Activated T-helper 2 cell treated with anti-CD3 and anti-CD28 coated beads, Interferon-gamma antibody, Interleukin-2, Interleukin-4, amounts not matched to agents 10 μg/mL and 5 μg/mL and 100 μg/mL, durations not matched to agents 14 hours and 24 hours and 36 hours (primary cell): Measurements from ENCODE around the gene GRM7. TPM values are rescaled to one million over a fixed set of nuclear protein-coding genes. Genes with fewer than 3 reads are reported as not detected.

ENCODE experiments used
- DNase-seq: peaks from one replicate; pipeline ENCODE4 v3.0.0; 2021; ENCODE audit warnings: low spot score
- H3K27ac Mint-ChIP-seq: one replicate; pipeline ENCODE4 v1.8.0; 2021; ENCODE audit warnings: mixed read lengths
- H3K27me3 Mint-ChIP-seq: one replicate; pipeline ENCODE4 v1.8.0; 2021; ENCODE audit warnings: low read depth, mixed read lengths
- H3K36me3 Mint-ChIP-seq: one replicate; pipeline ENCODE4 v1.8.0; 2021; ENCODE audit warnings: low read depth, mixed read lengths
- H3K4me1 Mint-ChIP-seq: one replicate; pipeline ENCODE4 v1.8.0; 2021; ENCODE audit warnings: low read depth, mixed read lengths
- H3K4me3 Mint-ChIP-seq: one replicate; pipeline ENCODE4 v1.8.0; 2021; ENCODE audit warnings: low read depth, mild to moderate bottlenecking, moderate library complexity, mixed read lengths
- H3K9me3 Mint-ChIP-seq: one replicate; pipeline ENCODE4 v1.8.0; 2021; ENCODE audit warnings: mixed read lengths
- intact Hi-C: fragments of 100-400 bp; cut with micrococcal nuclease; formaldehyde crosslinking; loops from one replicate; pipeline ENCODE4 v1.15.1; 2023
- total RNA-seq: library from RNA; stranded (reverse); gene quantifications from 2 replicates; pipeline ENCODE4 v1.2.3, GENCODE V29; 2022

Gene GRM7
- total RNA-seq, 1 donor from 2014 or later = not detected

DNA sequence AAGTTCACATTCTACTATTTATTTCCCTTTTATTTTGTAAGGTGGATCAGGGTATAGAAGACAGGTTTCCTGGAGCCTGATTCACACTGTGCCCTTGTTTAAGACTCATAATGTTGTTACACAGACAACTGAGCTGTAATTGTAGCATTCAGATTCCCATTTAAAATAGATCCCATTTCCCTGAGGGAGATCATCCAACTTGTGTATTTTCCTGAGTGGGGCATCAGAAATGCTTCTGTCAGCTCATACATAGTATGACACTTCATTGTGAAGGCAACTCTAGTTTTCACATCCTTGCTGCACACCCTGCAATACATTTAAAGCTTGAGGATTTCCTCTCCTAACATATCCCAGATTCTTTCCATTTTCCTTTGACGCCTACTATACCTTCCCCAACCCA is 659.7 kb downstream of the GRM7 start:
- H3K36me3 Mint-ChIP-seq = no peaks in the 10 kb centered on the region
- no peak overlapping the region for H3K4me3 Mint-ChIP-seq
- peaks cover 7% of the 10 kb centered on the region for H3K9me3 Mint-ChIP-seq
- no peak for DNase-seq
- H3K27ac Mint-ChIP-seq = no peak overlapping the region
- H3K27me3 Mint-ChIP-seq = no peaks in the 10 kb centered on the region
- H3K4me1 Mint-ChIP-seq = no peaks in the 10 kb centered on the region
- intact Hi-C loops = no loop called here

DNA sequence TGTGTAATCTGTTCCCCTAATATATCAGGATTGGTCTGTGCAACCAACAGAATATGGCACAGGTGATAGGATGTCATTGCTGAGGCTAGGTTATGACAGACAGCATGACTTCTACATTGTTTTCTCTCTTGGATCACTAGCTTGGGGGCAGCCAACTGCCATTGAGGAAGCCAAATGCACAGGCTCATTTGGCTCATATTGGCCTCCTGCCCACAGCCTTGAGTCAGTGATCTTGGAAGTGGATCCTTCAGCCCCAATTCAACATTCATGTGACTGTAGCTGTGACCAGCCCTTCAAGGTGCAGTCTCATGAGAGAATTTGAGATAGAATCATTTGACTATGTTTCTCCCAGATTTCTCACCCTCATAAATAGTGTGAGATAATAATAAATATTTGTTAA is 675.6 kb downstream of the GRM7 start:
- Mint-ChIP-seq H3K4me1 (no peaks in the 10 kb centered on the region), H3K27me3 (no peaks in the 10 kb centered on the region), H3K36me3 (no peaks in the 10 kb centered on the region), H3K4me3 (no peak overlapping the region), H3K9me3 (no peaks in the 10 kb centered on the region), H3K27ac (no peak overlapping the region)
- intact Hi-C loops = no loop called here
- no peak for DNase-seq

DNA sequence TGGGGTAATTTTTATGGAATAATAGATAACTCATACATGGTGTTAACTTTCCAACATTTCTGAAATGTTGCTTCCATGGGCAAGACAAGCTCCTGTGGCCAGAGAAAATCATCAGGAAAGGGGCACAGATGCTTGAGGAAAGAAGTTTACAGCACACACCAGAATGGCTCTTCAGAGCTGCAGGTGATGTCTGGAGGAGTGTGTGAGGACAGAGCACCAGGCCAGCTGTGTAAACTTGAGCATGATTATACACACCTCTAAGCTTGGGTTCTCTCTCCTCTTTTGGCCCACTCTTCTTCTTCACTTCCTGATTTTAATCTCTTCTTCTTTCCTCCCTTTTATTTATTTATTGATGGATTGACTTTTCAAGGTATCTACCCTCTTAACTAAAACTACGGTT is 676.0 kb downstream of the GRM7 start:
- intact Hi-C loops = no loop called here
- Mint-ChIP-seq H3K27ac (no peak overlapping the region), H3K4me1 (no peaks in the 10 kb centered on the region), H3K27me3 (no peaks in the 10 kb centered on the region), H3K36me3 (no peaks in the 10 kb centered on the region), H3K9me3 (no peaks in the 10 kb centered on the region), H3K4me3 (no peak overlapping the region)
- no peak for DNase-seq

DNA sequence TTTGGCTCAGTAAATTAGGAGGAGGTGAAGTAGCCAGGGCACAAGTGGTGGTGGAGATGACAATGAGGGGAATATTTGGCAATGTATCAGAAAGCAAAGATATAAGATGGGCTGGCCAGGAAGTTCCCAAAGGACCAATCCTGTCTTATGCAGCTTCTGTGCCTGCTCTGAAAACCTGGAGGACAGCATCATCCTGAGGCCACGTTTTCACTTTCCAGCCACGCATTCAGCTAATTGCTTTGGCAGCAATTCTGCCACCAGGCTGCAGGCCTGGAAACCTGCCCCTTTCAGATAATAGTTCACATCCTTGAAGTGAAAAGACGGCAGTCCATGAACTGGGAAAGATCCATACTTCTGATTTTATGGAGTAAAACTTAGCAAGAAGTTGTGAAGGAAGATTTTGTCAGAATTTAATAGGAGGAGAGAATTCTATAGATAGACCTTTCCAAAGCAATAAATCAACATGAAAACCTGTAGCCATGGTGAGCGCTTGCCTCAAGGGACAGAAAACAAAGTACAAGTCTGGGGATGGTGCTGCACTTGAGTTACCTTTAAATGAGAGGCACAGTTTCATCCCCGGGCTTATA is 682.5 kb downstream of the GRM7 start:
- Mint-ChIP-seq H3K9me3 (peaks cover 5% of the 10 kb centered on the region), H3K27ac (no peak overlapping the region), H3K4me3 (no peak overlapping the region), H3K36me3 (no peaks in the 10 kb centered on the region), H3K27me3 (no peaks in the 10 kb centered on the region), H3K4me1 (no peaks in the 10 kb centered on the region)
- intact Hi-C loops = no loop called here
- DNase-seq = no peak

DNA sequence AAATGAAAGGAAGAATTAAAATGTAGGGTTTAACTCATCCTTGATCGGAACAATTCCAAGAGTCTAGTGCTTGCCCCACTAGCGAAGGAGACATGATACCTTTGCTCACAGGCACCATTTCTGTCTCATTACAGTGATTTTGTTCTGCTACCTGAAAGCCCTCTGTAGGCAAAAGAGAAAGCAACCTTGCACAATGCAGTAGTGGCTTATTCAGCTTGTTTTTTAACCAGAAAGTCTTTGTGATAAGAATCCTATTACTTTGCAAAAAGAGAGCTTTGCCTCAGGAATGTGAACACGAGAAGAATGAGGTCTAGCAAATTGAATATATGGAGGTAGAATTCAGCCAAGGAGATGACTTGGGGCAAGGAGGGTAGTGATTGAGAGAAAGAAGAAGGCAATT is 684.4 kb downstream of the GRM7 start:
- H3K9me3 Mint-ChIP-seq = peaks cover 5% of the 10 kb centered on the region
- H3K4me3 Mint-ChIP-seq = no peak overlapping the region
- H3K4me1 Mint-ChIP-seq = no peaks in the 10 kb centered on the region
- no peak for DNase-seq
- H3K27ac Mint-ChIP-seq = no peak overlapping the region
- no peaks in the 10 kb centered on the region for H3K36me3 Mint-ChIP-seq
- intact Hi-C loops = no loop called here
- H3K27me3 Mint-ChIP-seq = no peaks in the 10 kb centered on the region

DNA sequence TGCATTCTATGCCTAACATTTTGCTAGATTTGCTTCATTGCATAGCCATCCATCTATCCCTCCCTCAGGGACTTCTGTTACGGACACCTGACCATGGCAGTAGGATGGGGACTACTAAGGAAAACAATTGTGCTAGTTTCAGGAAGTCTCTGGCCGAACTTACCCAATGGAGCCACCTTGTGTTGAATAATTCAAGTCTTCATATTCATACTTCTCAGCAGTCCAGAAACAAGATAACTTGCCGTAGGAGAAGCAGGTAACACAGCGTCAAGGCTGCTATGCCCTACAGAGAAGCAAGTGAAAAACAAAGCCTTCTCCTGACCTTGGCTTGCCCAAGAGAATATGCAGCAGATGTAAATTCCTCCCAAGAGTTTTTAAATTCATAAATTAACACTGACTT is 685.3 kb downstream of the GRM7 start:
- H3K27me3 Mint-ChIP-seq = no peaks in the 10 kb centered on the region
- H3K4me3 Mint-ChIP-seq = no peak overlapping the region
- H3K4me1 Mint-ChIP-seq = no peaks in the 10 kb centered on the region
- intact Hi-C loops = no loop called here
- peaks cover 5% of the 10 kb centered on the region for H3K9me3 Mint-ChIP-seq
- no peaks in the 10 kb centered on the region for H3K36me3 Mint-ChIP-seq
- no peak overlapping the region for H3K27ac Mint-ChIP-seq
- DNase-seq = no peak

DNA sequence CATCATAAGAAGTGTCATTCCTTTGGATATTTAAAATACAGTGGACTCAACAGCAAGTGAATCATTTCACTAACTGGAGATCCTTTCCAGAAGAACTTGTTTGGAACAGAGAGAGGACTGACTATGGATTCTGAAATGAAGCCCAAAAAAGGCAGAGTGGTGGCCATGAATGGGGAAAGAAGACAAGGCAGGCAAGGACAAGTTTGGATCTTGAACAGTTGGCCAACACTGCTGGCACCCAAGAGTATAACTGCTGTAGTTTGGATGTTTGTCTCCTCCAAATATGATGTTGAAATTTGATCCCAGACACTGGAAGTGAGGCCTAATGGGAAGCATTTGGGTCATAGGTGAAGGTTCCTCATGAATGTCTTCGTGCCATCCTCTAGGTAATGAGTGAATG is 686.9 kb downstream of the GRM7 start:
- no peak for DNase-seq
- H3K27ac Mint-ChIP-seq = no peak overlapping the region
- intact Hi-C loops = no loop called here
- no peaks in the 10 kb centered on the region for H3K4me1 Mint-ChIP-seq
- peaks cover 16% of the 10 kb centered on the region for H3K9me3 Mint-ChIP-seq
- H3K27me3 Mint-ChIP-seq = no peaks in the 10 kb centered on the region
- no peaks in the 10 kb centered on the region for H3K36me3 Mint-ChIP-seq
- no peak overlapping the region for H3K4me3 Mint-ChIP-seq

DNA sequence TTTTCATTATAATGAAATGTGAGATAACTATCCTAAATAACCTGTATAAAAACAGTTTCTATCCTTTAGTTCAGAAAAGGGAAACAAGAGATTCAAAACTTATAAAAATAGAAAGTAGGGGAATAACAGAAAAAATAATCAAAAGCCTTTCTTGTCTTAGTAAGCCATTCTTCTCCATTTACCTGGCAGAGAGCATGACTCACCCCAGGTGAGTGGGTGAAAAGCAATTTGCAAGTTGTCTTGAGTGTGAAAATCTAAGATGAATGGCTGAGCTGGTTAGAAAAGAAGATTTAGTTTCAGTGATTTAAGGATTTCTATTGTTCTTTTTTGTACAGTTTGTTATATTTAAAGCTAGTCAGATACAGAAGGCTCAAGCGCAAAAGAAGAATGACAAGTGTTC is 702.0 kb downstream of the GRM7 start:
- no peaks in the 10 kb centered on the region for H3K27me3 Mint-ChIP-seq
- DNase-seq = no peak
- intact Hi-C loops = no loop called here
- H3K4me1 Mint-ChIP-seq = no peaks in the 10 kb centered on the region
- H3K9me3 Mint-ChIP-seq = peaks cover 2% of the 10 kb centered on the region
- H3K36me3 Mint-ChIP-seq = no peaks in the 10 kb centered on the region
- H3K27ac Mint-ChIP-seq = no peak overlapping the region
- no peak overlapping the region for H3K4me3 Mint-ChIP-seq

DNA sequence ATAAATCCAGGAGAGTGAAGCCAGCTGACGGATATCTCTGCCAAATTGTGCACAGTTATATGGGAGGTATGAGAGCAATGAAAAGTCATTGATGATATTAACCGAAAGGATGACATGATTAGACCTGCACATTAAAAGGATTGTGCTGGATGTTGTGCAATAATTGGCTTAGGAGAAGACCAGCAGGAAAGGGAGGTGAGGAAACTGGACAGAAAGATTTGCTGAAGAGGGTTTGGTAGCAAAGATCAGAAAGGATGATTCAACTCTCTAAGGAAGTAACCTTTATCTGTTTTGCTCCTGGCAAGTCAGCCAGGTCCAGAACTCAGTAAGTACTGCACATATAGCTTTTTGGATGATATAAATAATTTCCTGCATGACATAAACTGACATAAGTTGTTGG is 704.7 kb downstream of the GRM7 start:
- Mint-ChIP-seq H3K9me3 (peaks cover 12% of the 10 kb centered on the region), H3K4me3 (no peak overlapping the region), H3K27ac (no peak overlapping the region), H3K4me1 (no peaks in the 10 kb centered on the region), H3K36me3 (no peaks in the 10 kb centered on the region), H3K27me3 (no peaks in the 10 kb centered on the region)
- intact Hi-C loops = no loop called here
- DNase-seq = no peak

DNA sequence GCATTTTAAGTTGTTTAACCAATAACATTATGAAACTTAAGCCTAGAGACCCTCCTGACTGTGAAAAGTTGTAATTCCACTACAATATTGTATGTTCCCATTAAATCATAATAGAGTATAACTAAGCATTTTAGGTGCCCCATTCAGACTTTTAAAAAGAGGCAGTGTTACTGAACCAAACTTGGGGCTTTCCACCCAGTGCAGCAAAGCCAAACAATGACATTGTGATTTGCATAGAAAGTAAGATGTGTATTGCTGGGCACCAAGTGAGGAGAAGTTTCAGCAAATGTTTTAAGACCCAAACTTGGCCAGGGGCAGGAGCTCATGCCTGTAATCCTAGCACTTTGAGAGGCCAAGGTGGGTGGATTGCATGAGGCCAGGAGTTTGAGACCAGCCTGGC is 706.2 kb downstream of the GRM7 start:
- Mint-ChIP-seq H3K36me3 (no peaks in the 10 kb centered on the region), H3K27me3 (no peaks in the 10 kb centered on the region), H3K4me1 (no peaks in the 10 kb centered on the region), H3K27ac (no peak overlapping the region), H3K9me3 (peaks cover 12% of the 10 kb centered on the region), H3K4me3 (no peak overlapping the region)
- intact Hi-C loops = no loop called here
- DNase-seq = no peak

DNA sequence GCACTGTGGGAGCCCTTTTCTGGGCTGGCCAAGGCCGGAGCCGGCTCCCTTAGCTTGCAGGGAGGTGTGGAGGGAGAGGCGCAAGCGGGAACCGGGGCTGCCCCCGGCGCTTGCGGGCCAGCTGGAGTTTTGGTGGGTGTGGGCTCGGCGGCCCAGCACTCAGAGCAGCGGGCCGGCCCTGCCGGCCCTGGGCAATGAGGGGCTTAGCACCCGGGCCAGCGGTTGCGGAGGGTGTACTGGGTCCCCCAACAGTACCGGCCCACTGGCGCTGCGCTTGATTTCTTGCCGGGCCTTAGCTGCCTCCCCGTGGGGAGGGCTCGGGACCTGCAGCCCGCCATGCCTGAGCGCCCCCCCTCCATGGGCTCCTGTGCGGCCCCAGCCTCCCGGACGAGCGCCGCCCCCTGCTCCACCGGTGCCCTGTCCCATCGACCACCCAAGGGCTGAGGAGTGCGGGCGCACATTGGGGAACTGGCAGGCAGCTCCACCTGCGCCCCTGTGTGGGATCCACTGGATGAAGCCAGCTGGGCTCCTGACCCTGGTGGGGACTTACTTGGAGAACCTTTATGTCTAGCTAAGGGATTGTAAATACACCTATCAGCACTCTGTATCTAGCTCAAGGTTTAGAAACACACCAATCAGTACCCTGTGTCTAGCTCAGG is 707.7 kb downstream of the GRM7 start:
- Mint-ChIP-seq H3K4me3 (no peak overlapping the region), H3K4me1 (no peaks in the 10 kb centered on the region)
- intact Hi-C loops = no loop called here

DNA sequence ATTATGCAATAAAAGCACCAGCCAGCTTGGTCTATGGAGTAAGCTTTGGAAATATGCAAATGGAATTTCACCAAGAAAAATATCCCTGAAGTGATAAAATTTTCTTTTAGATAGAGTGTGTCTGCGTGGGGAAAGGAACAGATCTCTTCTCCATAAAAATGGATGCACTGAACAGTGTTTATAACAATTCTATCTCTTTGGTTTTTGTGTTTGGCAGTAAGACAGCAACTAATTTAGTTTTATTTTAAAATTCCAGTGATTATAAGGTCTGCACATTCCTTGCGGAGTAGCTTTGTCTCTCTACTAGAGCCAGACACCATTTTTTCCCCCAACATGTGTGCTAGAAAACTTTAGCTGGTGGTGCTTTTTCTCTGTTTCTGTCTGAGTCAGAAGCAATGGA is 712.4 kb downstream of the GRM7 start:
- H3K4me1 Mint-ChIP-seq = no peaks in the 10 kb centered on the region
- intact Hi-C loops = no loop called here
- H3K27me3 Mint-ChIP-seq = no peaks in the 10 kb centered on the region
- H3K4me3 Mint-ChIP-seq = no peak overlapping the region
- H3K27ac Mint-ChIP-seq = no peak overlapping the region
- no peaks in the 10 kb centered on the region for H3K36me3 Mint-ChIP-seq
- H3K9me3 Mint-ChIP-seq = peaks cover 12% of the 10 kb centered on the region
- DNase-seq = no peak

More for the DNA sequence above, 707.7 kb downstream of the GRM7 start:
- Mint-ChIP-seq H3K9me3 (peaks cover 12% of the 10 kb centered on the region), H3K27me3 (no peaks in the 10 kb centered on the region), H3K36me3 (no peaks in the 10 kb centered on the region), H3K27ac (no peak overlapping the region)
- DNase-seq = no peak

DNA sequence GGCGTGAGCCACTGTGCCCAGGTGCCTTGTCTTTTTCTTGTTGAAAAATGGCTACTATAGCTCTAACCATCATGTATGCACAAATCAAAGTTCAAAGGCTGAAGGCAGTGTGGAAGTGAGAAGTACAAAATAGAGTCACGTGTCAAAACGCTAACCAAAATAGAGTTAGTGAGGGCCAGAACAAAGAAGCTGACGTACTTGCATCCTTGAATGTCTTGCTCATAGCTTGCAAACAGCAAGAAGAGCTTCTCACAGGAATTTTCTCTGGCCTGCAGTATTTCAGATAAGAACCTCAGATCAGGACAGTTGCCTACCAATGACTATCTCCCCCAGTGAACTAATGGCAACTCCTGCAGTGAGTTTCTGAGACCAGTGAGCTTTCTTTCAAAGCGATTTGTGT is 713.5 kb downstream of the GRM7 start:
- H3K4me1 Mint-ChIP-seq = no peaks in the 10 kb centered on the region
- H3K4me3 Mint-ChIP-seq = no peak overlapping the region
- intact Hi-C loops = no loop called here
- no peak for DNase-seq
- peaks cover 12% of the 10 kb centered on the region for H3K9me3 Mint-ChIP-seq
- H3K27ac Mint-ChIP-seq = no peak overlapping the region
- H3K36me3 Mint-ChIP-seq = no peaks in the 10 kb centered on the region
- H3K27me3 Mint-ChIP-seq = no peaks in the 10 kb centered on the region

DNA sequence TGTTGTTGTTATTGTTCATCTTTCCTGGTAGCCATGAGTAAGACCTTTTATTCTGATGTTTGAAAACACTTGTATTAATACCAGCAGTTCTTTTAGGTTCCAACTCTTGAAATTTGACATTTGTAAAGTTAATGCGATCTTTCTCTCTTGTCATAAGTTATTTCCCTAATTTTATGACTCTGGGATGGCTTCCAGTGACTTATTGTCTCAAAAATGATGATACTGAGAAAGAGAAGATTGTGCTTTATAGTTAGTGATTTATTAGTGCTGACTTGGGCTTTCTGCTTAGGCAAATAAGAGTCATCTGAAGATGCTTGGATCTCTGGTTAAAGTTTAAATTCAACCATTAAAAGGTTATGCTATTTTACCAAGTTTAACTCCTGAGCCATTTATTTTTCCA is 715.2 kb downstream of the GRM7 start:
- Mint-ChIP-seq H3K4me1 (no peaks in the 10 kb centered on the region), H3K27me3 (no peaks in the 10 kb centered on the region), H3K27ac (no peak overlapping the region), H3K9me3 (peaks cover 6% of the 10 kb centered on the region), H3K4me3 (no peak overlapping the region), H3K36me3 (no peaks in the 10 kb centered on the region)
- intact Hi-C loops = no loop called here
- DNase-seq = no peak
